Fibroblast of skin of back (primary cell): ENCODE data around the gene PTPRN2.

Experiments used
- DNase-seq: peaks from one replicate; pipeline ENCODE4 v3.0.0-alpha.2; 2013

Gene PTPRN2

DNA sequence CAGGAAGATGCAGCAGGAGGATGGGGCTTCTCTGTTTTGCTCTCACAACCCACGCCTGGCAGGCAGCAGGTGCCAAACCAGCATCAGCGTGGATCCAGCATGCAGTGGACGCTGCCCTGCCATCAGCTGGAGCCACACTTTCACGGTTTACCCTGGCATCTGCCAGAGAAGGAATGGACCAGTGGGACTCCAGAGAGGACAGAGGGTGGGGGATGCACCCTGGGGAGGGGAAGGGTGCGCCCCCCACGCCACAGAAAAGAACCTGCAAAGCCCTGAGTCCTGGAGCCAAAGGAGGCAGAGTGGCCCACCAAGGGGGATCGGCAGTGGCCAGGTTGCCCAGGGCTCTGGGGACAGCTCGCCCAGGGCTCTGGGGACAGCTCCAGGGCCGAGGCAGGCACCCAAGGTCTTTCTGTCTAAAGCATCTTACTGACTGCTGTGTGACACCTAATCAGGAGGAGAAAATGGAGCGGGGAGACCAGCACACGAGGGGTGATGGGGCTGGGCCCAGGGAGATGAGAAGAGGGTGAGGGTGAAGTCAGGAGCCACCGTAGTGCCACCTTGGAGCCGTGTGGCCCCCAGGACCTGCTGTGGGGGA lies 1025.7 kb downstream of the PTPRN2 start:
- DNase-seq, result no peak

DNA sequence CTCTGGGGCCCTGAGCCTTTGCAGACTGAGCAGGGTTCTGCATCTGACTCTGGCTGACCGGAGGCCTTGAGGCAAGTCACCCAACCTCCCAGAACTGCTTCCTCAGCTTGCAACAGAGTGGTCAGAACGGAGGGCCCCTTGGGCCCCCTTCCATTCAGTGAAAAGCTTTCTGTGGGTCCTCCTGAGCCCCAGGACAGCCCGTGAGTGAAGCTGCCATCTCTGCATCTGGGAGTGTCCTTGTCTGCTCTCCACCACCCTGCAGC lies 1026.2 kb downstream of the PTPRN2 start:
- DNase-seq, result no peak

DNA sequence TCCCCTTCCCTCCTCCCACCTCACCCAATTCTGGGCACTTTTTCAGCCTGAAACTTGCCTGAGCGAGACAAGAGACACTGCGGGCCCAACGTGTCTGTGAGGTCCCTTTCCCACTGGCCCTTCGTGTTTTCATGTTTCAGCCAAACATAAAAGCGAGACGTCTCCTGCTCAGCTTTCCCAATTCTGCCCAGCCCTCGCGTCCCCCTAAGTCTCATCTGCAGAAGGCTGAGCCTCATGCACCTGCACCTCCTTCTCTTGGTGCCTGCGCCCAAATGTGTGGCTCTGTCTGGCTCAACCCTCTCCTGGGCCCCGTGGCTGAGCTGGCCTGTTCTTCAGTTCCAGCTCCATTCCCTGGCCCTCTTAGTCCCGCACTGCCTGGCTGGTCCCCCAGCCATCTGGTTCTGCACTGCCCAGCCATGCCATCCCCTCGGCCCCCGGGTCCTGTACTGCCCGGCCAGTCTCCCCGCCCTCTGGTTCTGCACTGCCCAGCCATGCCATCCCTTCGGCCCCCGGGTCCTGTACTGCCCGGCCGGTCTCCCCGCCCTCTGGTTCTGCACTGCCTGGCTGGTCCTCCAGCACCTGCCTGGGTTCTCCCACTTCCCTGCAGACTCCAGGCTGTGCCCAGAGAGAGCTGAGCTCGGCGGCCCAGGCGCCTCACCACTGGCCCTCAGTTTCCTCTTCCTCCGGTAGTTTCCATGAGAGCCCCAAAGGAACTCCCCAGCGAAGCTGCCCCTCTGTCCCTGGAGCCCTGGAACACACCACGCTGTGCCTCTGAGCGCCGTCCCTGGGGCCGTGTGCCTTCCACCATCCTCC lies 1026.7 kb downstream of the PTPRN2 start:
- no peak for DNase-seq

DNA sequence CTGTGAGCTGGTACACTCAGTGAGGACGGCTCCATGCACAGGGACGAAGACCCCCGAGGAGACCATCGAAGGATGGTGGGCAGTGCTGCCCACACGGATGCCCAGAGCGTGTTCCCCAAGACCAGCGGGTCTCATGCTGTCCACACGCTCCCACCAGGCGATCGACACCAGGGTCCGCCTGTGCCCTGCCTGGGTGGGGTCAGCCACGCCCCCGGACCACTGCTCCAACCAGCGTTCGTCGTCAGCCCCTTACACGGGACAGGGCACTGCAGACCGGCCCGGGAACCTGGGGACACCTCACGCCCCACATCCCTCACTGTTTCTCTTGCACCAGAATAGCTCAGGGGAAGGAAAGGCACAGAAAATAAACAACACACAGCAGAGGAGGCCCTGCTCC lies 1027.4 kb downstream of the PTPRN2 start:
- no peak for DNase-seq

DNA sequence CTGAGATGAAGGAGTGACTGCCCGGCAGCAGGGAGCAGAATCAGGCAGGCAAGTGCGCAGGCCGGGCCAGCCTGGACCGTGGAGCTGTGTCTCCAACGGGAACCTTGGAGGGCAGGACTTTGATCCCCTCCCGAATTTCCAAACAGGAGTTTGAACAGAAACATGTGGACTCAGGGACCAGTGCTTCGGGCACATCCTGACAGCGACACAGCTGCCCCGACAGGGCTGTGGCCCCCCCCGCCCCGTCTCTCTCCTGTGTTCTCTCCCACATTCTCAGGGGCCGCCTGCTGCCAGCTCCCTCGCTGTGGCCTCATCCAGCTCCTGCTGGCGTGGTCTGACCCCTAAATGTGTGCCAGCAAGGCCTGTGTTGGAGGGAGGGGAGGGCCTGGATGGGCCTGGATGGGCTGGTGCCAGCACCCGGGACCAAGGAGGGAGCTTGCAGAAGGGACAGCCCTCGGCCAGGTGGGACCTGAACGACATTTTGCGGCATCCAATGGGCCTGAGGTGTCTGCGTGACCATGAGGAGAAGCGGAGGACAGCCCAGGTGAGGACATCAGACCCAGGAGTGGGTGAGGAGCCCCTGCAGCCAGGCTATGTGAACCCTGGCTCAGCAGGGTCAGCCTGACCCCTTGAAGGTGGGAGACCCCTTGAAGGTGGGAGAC lies 1027.9 kb downstream of the PTPRN2 start:
- no peak for DNase-seq

DNA sequence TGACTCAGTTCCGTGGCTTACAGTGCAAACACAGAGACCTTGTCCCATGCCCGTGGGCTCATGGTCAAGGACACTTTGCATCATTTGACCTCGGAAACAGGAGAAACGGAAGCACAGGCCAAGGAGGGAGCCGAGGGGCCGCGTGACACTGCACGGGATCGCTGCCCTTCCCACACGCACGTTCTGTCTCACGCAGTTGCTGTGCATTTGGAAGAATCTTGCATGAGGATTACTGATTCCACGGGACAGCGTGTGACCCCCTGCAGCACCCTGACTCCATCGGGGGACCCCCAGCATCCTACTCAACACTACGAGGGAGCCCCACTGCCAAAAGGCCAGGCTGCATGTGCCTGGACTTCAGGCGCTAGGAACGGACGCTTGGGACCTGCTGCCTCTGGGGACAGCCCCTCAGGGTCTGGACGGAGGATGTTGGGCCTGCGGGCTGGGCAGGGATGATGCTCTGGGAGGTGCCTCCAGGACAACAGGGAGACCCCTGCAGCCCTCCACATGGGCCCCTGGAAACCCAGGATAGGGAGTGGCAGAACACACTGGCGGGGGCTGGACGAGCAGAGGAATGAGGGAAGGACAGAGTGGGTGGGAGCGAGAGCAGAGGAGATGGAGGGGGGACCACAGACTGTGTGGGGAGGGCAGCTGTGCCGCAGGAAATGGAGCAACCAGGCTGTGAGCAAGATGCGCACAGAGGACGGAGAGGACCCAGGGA lies 1028.6 kb downstream of the PTPRN2 start:
- DNase-seq, result no peak

DNA sequence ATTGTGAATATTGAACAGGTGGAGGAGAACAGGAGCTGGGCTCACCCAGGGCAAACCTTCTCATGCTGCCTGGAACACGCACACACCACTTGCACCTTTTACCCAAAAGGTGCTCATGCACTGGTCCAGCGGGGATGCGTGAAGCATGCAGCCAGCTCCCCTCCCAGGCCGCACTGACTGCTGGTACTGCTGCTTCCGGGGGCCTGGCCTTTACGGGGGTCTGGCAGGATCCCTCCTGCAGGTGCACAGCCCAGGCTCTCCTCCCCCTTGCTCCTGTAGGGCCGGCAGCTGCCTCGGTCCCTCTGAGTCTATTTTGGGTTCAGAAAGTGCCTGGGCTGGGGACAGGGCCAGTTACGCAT lies 1029.1 kb downstream of the PTPRN2 start:
- DNase-seq, result no peak

DNA sequence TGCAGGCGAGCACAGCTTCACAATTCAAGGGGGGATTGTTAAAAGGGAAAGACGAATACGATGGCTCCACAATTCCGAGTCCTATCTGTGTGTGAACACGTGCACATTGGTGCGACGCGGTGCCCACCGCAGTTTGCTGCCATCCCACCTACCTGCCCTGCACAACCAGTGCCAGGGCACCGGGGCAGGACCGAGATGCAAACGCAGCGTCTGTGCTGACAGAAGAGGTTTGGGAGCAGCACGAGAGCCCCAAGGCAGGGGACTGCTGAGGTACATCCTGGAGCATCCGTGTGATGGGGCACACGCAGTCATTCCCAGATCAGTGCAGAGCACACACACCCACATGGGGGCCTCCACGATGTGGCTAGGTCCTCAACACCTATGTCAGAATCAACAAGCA lies 1029.6 kb downstream of the PTPRN2 start:
- DNase-seq, result no peak

DNA sequence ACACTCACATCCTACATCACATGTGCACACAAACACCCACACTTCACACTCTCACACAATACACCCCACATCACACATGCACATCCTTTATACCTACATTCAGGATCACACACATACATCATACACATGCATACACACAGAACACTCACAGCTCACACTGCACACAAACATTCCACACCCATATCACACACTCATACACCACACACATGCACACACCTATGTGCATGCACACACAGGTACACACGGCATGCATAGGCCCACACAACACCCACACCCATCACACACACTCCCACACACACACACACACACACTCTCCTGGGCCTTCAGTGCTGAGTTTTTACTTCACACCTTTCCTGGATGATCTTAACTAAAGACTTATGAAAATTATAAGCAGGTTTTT lies 1030.4 kb downstream of the PTPRN2 start:
- DNase-seq, result no peak

DNA sequence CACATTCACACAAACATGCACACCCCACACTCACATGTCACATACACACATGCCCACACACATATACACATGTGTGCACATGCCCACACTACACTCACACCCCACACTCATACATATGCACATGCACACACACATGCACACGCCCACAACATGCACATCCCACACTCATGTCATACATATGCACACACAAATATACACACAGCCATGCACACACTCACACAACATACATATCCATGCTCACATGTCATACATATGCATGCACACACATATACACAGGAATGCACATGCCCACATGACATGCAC lies 1031.0 kb downstream of the PTPRN2 start:
- no peak for DNase-seq

DNA sequence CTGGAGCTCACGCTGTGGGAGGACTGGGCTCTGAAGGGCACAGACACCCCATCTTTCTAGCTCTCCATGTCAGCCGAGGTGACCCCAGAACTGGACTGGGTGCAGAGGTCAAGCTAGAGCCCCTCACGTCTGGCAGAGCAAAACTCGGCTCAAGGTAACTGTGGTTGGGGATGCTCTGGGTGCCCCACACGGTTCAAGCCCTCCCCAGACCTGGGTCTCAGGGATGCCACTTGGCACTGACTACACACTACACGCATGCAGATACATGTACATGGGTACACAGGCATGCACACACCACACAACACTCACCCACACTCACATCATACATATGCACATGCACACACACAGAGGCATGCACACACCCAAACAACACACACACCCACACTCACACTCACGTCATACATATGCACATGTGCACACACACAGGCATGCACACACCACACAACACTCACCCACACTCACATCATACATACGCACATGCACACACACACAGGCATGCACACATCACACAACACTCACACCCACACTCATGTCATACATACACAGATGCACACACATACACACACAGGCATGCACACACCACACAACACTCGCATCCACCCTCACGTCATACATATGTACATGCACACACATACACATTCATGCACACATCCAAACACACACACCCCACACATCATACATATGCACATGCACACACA lies 1031.5 kb downstream of the PTPRN2 start:
- no peak for DNase-seq

DNA sequence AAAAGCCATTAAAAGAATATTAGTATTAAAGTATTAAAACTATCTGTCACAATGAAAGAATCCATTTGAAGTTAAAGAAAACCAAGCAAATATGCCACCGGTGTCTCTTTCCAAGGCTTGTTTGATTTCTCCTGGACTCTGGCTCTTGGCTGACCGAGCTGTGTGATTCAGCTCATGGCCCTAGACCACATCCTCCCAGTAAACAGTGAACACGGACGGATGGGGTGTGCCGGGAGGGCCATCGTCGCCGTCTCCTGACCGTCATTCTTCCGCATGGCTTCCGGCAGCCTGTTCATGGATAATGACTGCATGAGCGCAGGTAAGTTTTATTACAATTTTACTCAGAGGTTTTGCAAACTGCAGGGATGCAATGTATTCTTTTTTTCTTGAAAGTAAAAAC lies 1032.3 kb downstream of the PTPRN2 start:
- no peak for DNase-seq

DNA sequence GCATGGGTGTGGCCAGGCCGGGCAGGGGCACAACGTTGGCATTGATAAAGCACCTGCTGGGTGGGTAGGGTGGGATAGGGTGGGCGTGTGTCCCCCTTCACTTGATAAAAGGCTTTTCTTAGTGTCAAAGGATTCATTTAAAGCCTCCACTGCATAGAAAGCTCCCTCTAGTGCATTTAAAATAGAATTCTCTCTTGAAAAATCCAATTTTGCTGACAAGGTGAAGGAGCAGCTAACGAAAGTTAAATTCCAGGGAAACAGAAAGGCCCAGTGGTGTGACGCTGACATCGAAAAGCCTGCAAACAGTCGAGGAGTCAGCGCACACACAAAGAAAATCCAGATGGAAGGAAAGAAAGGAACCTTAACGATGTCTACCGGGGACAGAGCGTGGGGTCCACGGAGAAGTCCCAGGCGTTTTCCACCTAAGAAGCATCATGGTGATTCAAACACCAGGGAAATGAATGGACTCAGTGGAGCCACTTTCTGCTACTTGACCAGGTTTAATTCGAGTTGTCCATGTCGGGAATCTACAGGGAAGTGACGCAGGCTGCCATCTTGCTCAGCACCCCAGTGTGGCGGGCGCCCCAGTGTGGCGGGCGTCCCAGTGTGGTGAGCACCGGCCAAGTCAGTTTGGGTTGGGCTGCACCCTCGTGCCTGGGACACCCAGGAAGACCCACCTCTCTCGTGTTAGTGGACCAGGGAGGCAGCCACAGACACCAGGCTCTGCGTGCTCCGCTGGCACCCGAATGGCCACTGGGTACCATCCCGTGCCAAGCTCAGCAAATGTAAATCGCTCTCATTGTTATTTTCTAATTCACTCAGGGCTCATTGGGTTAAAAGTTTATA lies 1033.0 kb downstream of the PTPRN2 start:
- no peak for DNase-seq

DNA sequence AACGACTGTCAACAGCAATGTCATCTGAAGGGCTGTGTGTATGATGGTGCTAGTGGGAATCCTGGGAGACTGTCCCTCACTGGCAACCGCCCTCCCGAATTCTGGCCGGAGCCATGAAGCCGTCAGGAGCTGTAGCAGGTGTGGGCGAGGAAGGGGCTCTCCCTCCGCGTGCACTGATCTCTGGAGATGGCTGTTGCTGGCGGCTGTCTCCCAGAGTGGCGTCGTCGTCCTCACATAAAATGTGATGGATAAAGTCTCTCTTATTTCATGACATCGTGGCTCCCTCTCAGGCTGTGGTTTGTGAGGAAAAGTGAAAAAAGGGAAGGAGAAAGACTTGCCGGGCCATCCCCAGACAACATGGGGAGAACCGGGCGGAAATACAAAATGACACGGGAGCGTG lies 1034.4 kb downstream of the PTPRN2 start:
- DNase-seq, result no peak

DNA sequence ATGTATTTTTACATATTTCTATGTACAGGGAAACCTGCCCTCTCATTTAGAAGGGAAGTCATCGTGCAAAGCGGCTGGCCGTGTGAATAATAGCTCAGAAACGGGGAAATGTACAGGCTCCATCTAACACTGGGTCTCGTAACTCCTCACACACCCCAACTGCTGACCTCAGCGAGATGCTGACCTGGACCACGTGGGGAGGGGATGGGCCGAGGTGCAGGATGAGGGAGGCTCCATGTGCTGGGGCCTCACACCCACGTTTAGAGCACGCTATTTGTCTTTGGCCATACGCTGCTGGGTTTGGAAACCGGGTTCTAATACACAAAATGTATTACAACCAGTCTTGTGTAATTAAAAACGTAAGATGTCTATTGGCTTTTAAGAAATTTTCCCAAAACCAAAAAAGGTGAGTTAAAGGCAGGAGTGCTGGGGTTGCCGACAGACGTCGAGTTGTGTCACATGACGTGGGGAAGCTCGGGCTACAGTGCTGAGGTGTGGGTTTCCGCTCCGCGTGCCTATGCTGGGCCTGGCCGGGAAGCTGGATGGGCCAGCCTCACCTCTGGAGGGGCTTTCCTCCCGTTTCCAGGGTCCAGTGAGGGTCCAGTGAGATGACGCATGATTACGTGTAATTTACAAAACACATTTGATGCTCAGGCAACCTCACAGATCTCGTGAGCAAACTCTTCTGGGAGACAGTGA lies 1035.2 kb downstream of the PTPRN2 start:
- no peak for DNase-seq

DNA sequence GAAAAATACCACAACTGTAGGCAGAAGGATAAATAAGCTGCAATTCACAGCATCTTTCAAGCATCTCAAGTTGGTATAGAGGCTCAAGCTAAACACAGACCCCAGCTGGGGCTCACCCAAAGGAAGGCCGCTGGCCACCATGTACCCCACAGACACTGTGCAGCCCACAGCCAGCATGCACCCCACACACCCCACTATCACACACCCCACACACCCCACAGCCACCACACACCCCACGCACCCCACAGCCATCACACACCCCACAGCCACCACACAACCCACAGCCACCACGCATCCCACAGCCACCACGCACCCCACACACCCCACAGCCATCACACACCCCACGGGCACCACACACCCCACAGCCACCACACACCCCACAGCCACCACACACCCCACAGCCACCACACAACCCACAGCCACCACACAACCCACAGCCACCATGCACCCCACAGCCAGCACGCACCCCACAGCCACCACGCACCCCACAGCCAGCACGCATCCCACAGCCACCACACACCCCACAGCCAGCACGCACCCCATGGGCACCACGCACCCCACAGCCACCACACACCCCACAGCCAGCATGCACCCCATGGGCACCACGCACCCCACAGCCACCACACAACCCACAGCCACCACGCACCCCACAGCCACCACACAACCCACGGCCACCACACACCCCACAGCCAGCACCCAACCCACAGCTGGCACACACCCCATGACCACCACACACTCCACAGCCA lies 1036.1 kb downstream of the PTPRN2 start:
- no peak for DNase-seq

DNA sequence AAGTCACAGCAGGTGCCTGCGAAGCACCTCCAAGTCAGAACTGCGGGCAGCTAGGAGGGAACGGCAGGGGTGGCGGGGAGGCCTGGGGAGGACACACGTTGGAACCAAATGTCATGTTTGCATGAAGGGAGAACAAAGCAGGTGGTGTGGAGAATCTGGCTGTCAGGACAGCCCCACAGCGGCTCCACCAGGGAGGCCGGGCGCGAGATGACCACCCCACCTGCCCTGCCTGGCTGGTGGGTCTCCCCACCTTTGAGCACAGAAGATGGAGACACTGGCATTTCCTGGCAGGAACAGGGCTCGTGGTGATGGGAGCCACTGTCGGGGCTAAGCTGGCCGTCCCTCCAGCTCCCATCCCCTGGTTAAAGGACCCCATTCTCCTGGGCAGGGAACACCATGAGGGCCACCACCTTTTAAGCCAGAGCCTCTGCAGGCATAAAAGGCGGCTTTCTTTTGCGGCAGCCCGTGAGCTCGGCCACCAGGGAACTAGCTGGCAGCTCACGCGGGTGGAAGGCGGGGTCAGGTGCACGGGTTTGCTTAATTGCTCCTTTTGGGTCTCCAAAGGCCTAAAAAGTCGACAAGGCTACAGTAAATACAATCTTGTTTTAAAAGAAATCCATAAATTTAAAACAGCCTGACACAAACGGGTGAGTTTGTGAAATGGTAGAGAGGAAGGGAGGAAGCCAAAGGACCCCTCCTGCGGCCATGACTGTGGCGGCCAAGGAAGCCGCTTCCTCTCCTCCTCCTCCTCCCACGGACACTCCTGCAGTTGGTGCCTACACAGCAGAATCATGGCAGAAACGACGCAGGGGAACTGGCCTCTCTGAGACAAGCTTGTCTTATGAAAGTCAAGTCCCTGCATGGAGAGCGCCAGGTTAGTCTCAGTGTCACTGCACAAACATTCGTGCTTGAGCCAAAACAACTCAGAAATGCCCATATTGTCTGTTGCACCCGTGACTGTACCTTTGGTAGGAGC lies 1037.0 kb downstream of the PTPRN2 start:
- DNase-seq, result no peak

DNA sequence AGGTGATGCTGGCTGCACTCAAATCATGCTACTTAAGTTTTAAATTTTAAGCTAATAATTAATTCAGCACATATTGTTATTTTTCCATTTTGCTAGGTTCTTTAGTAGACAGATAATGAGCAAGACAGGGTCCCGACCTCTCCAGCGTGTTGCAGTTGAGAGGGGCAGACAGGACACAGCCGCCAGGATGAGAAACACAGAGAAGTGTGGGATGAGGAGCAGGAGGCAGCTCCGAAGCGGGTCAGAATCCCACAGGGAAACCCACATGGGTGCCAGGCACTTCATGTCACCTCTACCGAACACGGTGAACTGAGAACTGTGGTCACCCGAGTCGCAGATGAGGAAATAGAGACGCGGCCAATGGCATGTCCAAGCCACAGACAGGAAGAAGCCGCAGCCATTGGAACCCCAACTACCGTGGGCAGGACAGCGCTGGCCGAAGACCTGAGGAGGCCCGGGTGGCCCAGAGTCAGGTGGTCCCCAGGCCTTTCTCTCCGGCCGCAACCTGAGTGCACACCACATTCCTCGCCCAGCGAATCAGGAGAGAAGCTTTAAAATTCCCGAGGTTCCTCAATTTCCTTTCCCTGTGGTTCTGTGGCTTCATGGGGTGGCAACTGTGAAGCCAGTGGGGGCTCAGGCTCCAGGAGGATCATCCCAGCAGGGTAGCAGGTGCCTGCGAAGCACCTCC lies 1037.9 kb downstream of the PTPRN2 start:
- DNase-seq, result no peak

DNA sequence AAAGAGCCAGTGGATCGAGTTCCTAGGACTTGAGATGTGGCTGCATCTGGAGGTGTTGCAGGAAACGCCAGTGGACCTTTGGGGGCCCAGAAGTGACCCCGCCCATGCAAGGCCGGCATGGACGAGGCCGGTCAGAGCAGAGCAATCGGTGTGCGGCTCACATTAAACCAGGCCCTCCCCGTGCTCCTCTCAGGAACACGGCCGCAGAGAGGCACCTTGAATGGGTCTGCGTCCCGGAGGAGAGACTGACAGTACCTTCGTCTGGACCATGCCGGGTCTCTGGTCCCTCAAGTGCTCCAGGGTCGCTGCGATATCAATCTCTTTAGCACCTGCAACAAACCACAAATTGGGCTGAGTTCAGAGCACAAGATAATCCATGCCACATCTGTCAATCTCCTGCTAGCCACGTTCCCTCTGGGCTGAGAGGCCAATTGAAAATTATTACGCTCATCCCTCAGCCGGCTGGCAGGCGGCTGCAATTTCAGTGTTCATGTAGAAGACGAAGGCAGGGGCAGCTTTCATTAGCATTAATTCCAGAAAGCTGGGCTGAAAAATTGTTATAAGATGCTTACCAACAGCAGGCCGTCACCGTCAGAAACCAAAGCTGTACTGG lies 1038.8 kb downstream of the PTPRN2 start:
- no peak for DNase-seq
